Measurements from ENCODE around the gene TRMT10B.

Gene TRMT10B

DNA sequence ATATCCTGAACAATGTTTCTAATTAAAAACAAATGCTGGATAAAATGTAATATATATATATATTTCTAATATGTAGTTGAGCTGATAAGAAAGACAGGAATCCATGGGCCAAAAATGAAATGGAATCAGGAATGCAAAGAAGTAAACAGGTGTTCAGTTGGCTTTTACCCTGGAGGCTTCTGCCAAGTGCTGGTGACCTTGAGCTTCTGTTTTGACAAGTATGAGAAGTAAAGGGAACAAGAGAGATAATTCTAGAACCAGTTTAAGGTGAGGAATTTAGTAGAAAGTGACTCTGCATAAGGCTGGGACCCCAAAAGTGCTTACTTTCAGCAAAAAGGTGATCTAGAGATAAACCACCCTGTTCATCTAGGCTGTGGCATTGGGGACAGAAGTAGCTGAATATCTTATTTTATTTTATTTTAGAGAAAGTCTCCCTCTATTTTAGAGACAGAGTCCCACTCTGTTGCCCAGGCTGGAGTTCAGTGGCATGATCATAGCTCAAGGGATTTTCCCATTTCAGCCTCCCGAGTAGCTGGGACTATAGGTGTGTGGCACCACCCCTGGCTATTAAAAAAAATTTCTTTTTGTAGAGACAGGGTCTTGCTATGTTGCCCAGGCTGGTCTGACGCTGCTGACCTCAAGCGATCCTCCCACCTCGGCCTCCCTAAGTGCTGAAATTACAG is 74.0 kb downstream of the TRMT10B start:
- H3K36me3 ChIP-seq (replicated peaks; ENCODE audit: low read depth, low read length), result peaks cover 24% of the 10 kb centered on the region

More for the DNA sequence above, 74.0 kb downstream of the TRMT10B start:
- no peak overlapping the region for H3K27ac ChIP-seq (ENCODE audit: low read length)
- no peaks in the 10 kb centered on the region for H3K79me2 ChIP-seq (ENCODE audit: low read length)
- no peak overlapping the region for H3K4me2 ChIP-seq (ENCODE audit: low read length)
- H3K27me3 ChIP-seq (ENCODE audit: low read depth, low read length), result no peaks in the 10 kb centered on the region
- no peaks in the 10 kb centered on the region for H3K4me1 ChIP-seq (ENCODE audit: low read length)
- no peak overlapping the region for H3K9ac ChIP-seq (ENCODE audit: low read length)
- H4K20me1 ChIP-seq (ENCODE audit: insufficient read depth, low read length), result no peaks in the 10 kb centered on the region
- no peak for TF ChIP-seq EZH2phosphoT487 (IDR thresholded peaks at IDR 0.05; ENCODE audit: low read depth)
- TF ChIP-seq, protein P1, sequence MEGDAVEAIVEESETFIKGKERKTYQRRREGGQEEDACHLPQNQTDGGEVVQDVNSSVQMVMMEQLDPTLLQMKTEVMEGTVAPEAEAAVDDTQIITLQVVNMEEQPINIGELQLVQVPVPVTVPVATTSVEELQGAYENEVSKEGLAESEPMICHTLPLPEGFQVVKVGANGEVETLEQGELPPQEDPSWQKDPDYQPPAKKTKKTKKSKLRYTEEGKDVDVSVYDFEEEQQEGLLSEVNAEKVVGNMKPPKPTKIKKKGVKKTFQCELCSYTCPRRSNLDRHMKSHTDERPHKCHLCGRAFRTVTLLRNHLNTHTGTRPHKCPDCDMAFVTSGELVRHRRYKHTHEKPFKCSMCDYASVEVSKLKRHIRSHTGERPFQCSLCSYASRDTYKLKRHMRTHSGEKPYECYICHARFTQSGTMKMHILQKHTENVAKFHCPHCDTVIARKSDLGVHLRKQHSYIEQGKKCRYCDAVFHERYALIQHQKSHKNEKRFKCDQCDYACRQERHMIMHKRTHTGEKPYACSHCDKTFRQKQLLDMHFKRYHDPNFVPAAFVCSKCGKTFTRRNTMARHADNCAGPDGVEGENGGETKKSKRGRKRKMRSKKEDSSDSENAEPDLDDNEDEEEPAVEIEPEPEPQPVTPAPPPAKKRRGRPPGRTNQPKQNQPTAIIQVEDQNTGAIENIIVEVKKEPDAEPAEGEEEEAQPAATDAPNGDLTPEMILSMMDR (IDR thresholded peaks at IDR 0.05; ENCODE audit: low read depth, low read length), result no peak
- H2AFZ ChIP-seq (ENCODE audit: low read depth, low read length), result no peak overlapping the region
- no peak overlapping the region for H3K4me3 ChIP-seq (ENCODE audit: low read length)
- no peaks in the 10 kb centered on the region for H3K9me3 ChIP-seq (ENCODE audit: insufficient read depth, low read length)
